ENCODE measurements around the gene CCND2.

CCND2 gene

DNA sequence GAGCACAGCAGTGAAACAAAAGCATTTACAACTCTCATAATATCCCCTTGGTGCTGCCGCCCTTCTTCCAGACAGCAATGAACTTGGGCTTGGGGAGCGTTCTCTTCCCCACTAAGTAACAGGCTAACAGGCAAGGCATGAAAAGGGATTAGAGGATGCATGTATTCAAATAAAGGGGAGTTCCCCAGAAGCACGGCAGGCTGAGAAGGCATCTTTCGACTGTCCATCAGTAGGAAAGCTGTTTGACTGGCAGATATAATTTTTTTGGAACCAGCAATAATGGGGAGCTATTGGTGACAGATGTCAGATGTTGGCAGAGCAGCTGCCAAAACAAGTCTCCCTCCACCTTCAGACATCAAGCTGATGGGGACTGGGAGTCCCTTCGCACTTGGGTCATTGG is 38.2 kb downstream of the CCND2 start:
- no peak for DNase-seq (ENCODE audit: low read depth)
- TF ChIP-seq, protein P1, sequence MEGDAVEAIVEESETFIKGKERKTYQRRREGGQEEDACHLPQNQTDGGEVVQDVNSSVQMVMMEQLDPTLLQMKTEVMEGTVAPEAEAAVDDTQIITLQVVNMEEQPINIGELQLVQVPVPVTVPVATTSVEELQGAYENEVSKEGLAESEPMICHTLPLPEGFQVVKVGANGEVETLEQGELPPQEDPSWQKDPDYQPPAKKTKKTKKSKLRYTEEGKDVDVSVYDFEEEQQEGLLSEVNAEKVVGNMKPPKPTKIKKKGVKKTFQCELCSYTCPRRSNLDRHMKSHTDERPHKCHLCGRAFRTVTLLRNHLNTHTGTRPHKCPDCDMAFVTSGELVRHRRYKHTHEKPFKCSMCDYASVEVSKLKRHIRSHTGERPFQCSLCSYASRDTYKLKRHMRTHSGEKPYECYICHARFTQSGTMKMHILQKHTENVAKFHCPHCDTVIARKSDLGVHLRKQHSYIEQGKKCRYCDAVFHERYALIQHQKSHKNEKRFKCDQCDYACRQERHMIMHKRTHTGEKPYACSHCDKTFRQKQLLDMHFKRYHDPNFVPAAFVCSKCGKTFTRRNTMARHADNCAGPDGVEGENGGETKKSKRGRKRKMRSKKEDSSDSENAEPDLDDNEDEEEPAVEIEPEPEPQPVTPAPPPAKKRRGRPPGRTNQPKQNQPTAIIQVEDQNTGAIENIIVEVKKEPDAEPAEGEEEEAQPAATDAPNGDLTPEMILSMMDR (IDR thresholded peaks at IDR 0.05; ENCODE audit: insufficient read depth, low read depth, low read length, missing control alignments): no peak
- no peak overlapping the region for H3K4me3 ChIP-seq (ENCODE audit: low read length)

DNA sequence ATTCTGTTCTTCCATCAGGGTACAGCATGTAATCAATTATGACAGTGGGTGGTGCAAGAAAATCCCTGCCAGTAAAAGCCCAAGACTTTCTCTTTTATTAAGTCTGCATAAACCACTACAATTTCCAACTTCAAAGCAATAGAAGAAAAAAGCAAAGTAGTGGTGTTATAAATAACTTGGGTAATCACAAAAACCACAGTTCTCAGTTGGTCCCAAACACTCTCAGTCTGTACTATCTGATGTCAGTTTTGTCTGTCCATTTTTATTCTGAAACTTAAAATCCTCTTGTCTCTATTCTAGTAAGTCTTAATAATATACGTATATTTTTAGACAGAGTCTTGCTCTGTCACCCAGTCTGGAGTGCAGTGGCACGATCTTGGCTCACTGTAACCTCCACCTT is 38.7 kb downstream of the CCND2 start:
- TF ChIP-seq, protein P1 (IDR thresholded peaks at IDR 0.05; ENCODE audit: insufficient read depth, low read depth, low read length, missing control alignments): no peak
- DNase-seq (ENCODE audit: low read depth): no peak
- H3K4me3 ChIP-seq (ENCODE audit: low read length): no peak overlapping the region

DNA sequence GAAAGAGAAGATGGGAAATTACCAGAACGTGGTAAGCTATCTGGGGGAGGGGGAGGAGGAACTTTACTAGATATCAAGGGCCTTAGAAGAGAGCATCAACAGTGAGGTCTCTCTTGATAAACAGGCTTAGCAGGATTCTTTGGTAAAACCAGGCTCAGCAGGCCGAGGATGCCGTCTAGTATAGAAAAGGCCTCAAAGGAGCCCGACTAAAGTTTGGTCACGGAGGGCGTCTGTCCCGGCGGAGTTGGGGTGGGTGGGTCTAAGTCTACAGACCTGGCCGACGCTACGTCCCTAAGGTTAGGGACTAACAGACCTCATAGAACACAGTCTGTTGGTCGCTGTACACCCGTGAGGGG is 46.9 kb downstream of the CCND2 start:
- peak overlapping the region; percentile 63 for H3K4me3 ChIP-seq (ENCODE audit: low read length)
- DNase-seq (ENCODE audit: low read depth): peak; percentile 62
- TF ChIP-seq, protein P1 (IDR thresholded peaks at IDR 0.05; ENCODE audit: insufficient read depth, low read depth, low read length, missing control alignments): no peak

DNA sequence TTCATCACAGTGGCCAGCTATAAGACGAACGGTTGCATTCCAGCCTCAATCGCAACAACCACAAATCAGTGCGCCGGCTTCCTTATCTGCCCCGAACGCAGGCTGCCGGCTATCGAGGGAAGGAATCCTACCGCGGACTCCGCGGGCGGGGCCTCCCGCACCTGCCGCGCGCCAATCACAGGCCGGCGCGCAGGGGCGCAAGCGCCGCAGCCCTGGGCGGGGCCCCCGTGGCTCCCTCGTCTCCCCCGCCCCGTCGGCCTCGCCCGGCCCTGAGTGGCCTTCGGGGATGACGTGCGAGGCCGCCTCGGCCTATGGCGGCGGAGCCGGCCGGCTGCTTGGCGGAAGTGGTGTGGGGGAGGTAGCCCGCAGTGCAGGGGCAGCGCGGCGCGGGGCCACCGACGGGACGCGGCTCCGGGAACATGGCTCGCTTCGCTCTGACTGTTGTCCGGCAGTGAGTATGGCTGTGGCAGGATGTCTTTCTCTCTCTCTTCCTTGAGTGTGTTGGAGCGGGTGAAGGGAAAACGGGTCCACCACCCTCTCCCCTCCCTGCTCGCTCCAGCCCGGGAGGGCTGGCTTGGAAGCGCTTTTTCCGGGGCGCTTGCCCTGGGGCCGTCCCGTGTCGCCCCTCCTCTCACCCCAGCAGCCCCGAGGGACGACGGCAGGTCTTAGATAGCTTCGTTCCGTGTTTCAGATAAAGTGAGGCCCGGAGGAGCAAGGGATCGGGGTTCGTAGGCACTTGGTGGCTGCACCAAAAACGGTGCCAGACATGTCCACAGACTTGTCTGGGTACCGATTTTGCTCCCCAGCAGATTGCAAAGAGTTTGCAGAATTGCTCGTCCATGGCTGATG is 47.5 kb downstream of the CCND2 start, which contains the start of gene TIGAR:
Gene TIGAR, plus strand, starts transcription at position 361 of the 849 bp plus-strand sequence. Its CDS starts 59 bp downstream, at position 420.
- peak within 1 kb of the TSS; percentile 98 for H3K4me3 ChIP-seq (ENCODE audit: low read length)
- peak; percentile 97 for DNase-seq (ENCODE audit: low read depth)
- TF ChIP-seq, protein P1 (IDR thresholded peaks at IDR 0.05; ENCODE audit: insufficient read depth, low read depth, low read length, missing control alignments): no peak

DNA sequence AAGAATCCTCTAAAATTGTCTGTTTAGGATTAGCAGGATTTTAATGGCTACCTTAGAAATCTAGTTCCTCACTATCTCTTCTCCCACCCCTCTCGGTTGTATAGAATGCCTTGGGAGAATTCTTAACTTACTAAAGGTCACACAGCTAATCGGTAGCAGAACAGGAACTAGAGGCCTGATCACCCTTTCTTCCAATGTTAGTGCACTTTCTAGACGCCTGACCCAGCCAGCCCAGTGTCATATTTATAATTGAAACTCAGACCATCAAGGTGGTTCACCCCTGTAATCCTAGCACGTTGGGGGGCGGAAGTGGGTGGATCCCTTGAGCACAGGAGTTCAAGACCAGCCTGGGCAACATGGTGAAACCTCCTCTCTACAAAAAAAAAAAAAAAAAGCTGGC is 49.2 kb downstream of the CCND2 start:
- H3K4me3 ChIP-seq (ENCODE audit: low read length): peak overlapping the region; percentile 98
- TF ChIP-seq, protein P1 (IDR thresholded peaks at IDR 0.05; ENCODE audit: insufficient read depth, low read depth, low read length, missing control alignments): no peak

More for the DNA sequence above, 49.2 kb downstream of the CCND2 start:
- no peak for DNase-seq (ENCODE audit: low read depth)

Measured in epithelial cell of esophagus (primary cell).